HepG2 (cell line): ENCODE data around the gene MFN2.

Source experiments
- CTCF ChIP-seq: sonication (generic); formaldehyde crosslinking; IDR thresholded peaks from 2 replicates; pipeline ENCODE4 v1.5.0; 2020; ENCODE audit warnings: mild to moderate bottlenecking, missing genetic modification reagents, moderate library complexity
- EED ChIP-seq: sonication (generic); formaldehyde crosslinking; IDR thresholded peaks from 2 replicates; pipeline ENCODE4 v1.5.0; 2020; ENCODE audit warnings: mild to moderate bottlenecking, missing genetic modification reagents
- EZH2 ChIP-seq: conservative IDR thresholded peaks from 2 replicates; pipeline ENCODE4 v1.6.1; 2012; ENCODE audit warnings: mild to moderate bottlenecking, low read depth, low read length, moderate library complexity
- FOXO4 ChIP-seq: sonication (generic); formaldehyde crosslinking; conservative IDR thresholded peaks from 2 replicates; pipeline ENCODE4 v1.8.1; 2023; ENCODE audit warnings: missing genetic modification reagents
- HDAC2 ChIP-seq: sonication (generic); formaldehyde crosslinking; IDR thresholded peaks from 2 replicates; pipeline ENCODE4 v1.4.0; 2020; ENCODE audit warnings: missing genetic modification reagents
- MAFF ChIP-seq: IDR thresholded peaks from 2 replicates; pipeline ENCODE4 v1.6.1; 2011; ENCODE audit warnings: low read depth, low read length, improper control_type of control experiment
- MNT ChIP-seq: fragments of 450-650 bp; IDR thresholded peaks from 2 replicates; pipeline ENCODE4 v1.6.1; 2016
- MZF1 ChIP-seq: sonication (generic); formaldehyde crosslinking; IDR thresholded peaks from 2 replicates; pipeline ENCODE4 v1.8.1; 2023; ENCODE audit warnings: mild to moderate bottlenecking, missing genetic modification reagents, borderline replicate concordance
- TRIM22 ChIP-seq: fragments of 450-650 bp; IDR thresholded peaks from 2 replicates; pipeline ENCODE4 v1.6.1; 2017
- ZBTB1 ChIP-seq: sonication (generic); formaldehyde crosslinking; IDR thresholded peaks from 2 replicates; pipeline ENCODE4 v1.4.0; 2020; ENCODE audit warnings: missing genetic modification reagents, borderline replicate concordance
- ZFP41 ChIP-seq: sonication (generic); formaldehyde crosslinking; IDR thresholded peaks from 2 replicates; pipeline ENCODE4 v1.4.0; 2020; ENCODE audit warnings: mild to moderate bottlenecking, missing genetic modification reagents, borderline replicate concordance
- ZNF280B ChIP-seq: sonication (generic); formaldehyde crosslinking; IDR thresholded peaks from 2 replicates; pipeline ENCODE4 v1.5.0; 2020; ENCODE audit warnings: missing genetic modification reagents, mild to moderate bottlenecking, borderline replicate concordance
- ZSCAN29 ChIP-seq: sonication (generic); formaldehyde crosslinking; conservative IDR thresholded peaks from 2 replicates; pipeline ENCODE4 v1.4.0; 2020; ENCODE audit warnings: mild to moderate bottlenecking, missing genetic modification reagents

- TF ChIP-seq HDAC2 (no peak), ZFP41 (no peak), FOXO4 (CRISPR knock-in tag) (no peak), EED (CRISPR knock-in tag) (no peak), TRIM22 (no peak), ZNF280B (no peak), MAFF (no peak), EZH2 (no peak), CTCF (CRISPR knock-in tag) (no peak), MNT (no peak), ZSCAN29 (no peak), ZBTB1 (CRISPR knock-in tag) (no peak), MZF1 (CRISPR knock-in tag) (no peak)
Observed at GRCh38 chr1:12011998-12012397, 31.8 kb downstream of the MFN2 start.
